Right lobe of liver (tissue), 4 donors: ENCODE results near the gene CDT1.

Experiments
- POLR2A ChIP-seq: fragments of 450-650 bp; IDR thresholded peaks from one replicate; pipeline ENCODE4 v1.6.1; 2017; ENCODE audit warnings: antibody characterized with exemption, mild to moderate bottlenecking
- TF ChIP-seq, protein P1 (sequence below), 4 donors: fragments of 200-600 bp in 3 of 4; fragments of 450-650 bp in 1 of 4; IDR thresholded peaks; one replicate each; pipeline versions ENCODE4 v1.5.1 to v1.8.0; 2016 to 2022; ENCODE audit warnings: antibody characterized with exemption in 4 of 4, mild to moderate bottlenecking in 2 of 4
- donor health status: DM: no; HTN: no; CAD: no.
- donor health status: DM: no; HTN: no; CAD: no.
- donor health status: DM: no; HTN: yes; CAD: no.

DNA sequence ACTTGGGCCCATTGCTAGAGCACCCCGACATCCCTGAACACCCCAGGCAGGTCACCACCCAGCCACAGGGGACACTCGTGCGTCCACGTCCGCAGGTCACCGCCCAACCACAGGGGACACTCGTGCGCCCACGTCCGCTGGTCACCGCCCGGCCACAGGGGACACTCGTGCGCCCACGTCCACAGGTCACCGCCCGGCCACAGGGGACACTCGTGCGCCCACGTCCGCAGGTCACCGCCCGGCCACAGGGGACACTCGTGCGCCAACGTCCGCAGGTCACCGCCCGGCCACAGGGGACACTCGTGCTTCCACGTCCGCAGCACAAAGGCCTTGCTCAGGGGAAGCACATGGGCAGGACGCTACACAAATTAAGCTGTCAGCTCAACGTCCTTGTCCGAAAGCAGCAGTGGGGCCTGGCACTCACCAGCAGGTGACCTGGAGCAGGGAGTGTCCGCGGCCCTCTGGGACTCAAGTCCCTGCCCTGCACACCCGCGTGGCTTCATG lies 35.5 kb downstream of the CDT1 start:
- TF ChIP-seq, protein P1, sequence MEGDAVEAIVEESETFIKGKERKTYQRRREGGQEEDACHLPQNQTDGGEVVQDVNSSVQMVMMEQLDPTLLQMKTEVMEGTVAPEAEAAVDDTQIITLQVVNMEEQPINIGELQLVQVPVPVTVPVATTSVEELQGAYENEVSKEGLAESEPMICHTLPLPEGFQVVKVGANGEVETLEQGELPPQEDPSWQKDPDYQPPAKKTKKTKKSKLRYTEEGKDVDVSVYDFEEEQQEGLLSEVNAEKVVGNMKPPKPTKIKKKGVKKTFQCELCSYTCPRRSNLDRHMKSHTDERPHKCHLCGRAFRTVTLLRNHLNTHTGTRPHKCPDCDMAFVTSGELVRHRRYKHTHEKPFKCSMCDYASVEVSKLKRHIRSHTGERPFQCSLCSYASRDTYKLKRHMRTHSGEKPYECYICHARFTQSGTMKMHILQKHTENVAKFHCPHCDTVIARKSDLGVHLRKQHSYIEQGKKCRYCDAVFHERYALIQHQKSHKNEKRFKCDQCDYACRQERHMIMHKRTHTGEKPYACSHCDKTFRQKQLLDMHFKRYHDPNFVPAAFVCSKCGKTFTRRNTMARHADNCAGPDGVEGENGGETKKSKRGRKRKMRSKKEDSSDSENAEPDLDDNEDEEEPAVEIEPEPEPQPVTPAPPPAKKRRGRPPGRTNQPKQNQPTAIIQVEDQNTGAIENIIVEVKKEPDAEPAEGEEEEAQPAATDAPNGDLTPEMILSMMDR (IDR thresholded peaks at IDR 0.05) = no peak
- TF ChIP-seq POLR2A = no peak
